Measurements from ENCODE around the gene GHRL.

The GHRL gene

GRCh38 chr3:10294030-10294586 is 1.4 kb upstream of the GHRL start:
- no peak for FAIRE-seq

GRCh38 chr3:10291641-10292040 is 1.1 kb downstream of the GHRL start:
- no peak for FAIRE-seq

GRCh38 chr3:10290481-10291176 is 2.1 kb downstream of the GHRL start:
- no peak for FAIRE-seq

- no peak for FAIRE-seq
Observed at GRCh38 chr3:10289787-10290355, 2.9 kb downstream of the GHRL start.

GRCh38 chr3:10289077-10289476 is 3.7 kb downstream of the GHRL start:
- FAIRE-seq, result no peak

GRCh38 chr3:10288575-10288960 is 4.2 kb downstream of the GHRL start:
- no peak for FAIRE-seq

GRCh38 chr3:10287936-10288574 is 4.7 kb downstream of the GHRL start:
- no peak for FAIRE-seq

GRCh38 chr3:10286596-10287295 is 6.0 kb downstream of the GHRL start:
- FAIRE-seq, result no peak

- no peak for FAIRE-seq
Observed at GRCh38 chr3:10286133-10286524, 6.6 kb downstream of the GHRL start.

GRCh38 chr3:10285272-10286132 is 7.2 kb downstream of the GHRL start:
- FAIRE-seq, result peak; percentile 90

GRCh38 chr3:10284496-10284895 is 8.3 kb downstream of the GHRL start:
- FAIRE-seq, result no peak

GRCh38 chr3:10283638-10284037 is 9.1 kb downstream of the GHRL start:
- FAIRE-seq, result no peak

- FAIRE-seq, result no peak
Observed at GRCh38 chr3:10281951-10282350, 10.8 kb downstream of the GHRL start.

- FAIRE-seq, result no peak
Observed at GRCh38 chr3:10280571-10280970, 12.2 kb downstream of the GHRL start.

GRCh38 chr3:10280177-10280529 is 12.6 kb downstream of the GHRL start:
- FAIRE-seq, result no peak

- FAIRE-seq, result no peak
Observed at GRCh38 chr3:10279384-10280176, 13.2 kb downstream of the GHRL start.

GRCh38 chr3:10278501-10278900 is 14.2 kb downstream of the GHRL start:
- no peak for FAIRE-seq

GRCh38 chr3:10277115-10277625 is 15.6 kb downstream of the GHRL start:
- no peak for FAIRE-seq

- FAIRE-seq, result no peak
Observed at GRCh38 chr3:10274601-10275000, 18.1 kb downstream of the GHRL start.

GRCh38 chr3:10273702-10274305 is 18.9 kb downstream of the GHRL start:
- no peak for FAIRE-seq

GRCh38 chr3:10272977-10273376 is 19.8 kb downstream of the GHRL start:
- FAIRE-seq, result no peak

Measured in endometrium (tissue), 2 donors.